HEK293 (cell line): ENCODE results near the gene TVP23C.

Experiments used
- CTCF ChIA-PET: fragments of 350-600 bp; formaldehyde crosslinking; extraction: SDS; loops from one replicate; lab custom pipeline; 2021; ENCODE audit warnings: antibody characterized with exemption; lab: Yijun Ruan, JAX
- POLR2A ChIA-PET: fragments of 300-600 bp; formaldehyde crosslinking; extraction: SDS; loops from one replicate; lab custom pipeline; 2020; ENCODE audit warnings: antibody characterized with exemption, inconsistent platforms; lab: Yijun Ruan, JAX
- H3K27ac ChIP-seq: fragments of 200-500 bp; sonication (Bioruptor generic); 2 replicates; pipeline ENCODE4 v1.5.1; 2014; ENCODE audit warnings: low read depth, low read length, control low read depth, inconsistent platforms; ENCODE audit errors: extremely low read depth
- H3K36me3 ChIP-seq, 2 experiments: fragments of 200-500 bp in 1 of 2; sonication (Bioruptor generic) in 1 of 2; 1 replicate in 1 of 2; 2 replicates in 1 of 2; pipeline ENCODE4 v1.5.1; 2014 to 2017; ENCODE audit warnings: inconsistent platforms in 2 of 2, low read length in 2 of 2; ENCODE audit not compliant: control insufficient read depth in 2 of 2, insufficient read depth in 1 of 2
- H3K4me1 ChIP-seq: fragments of 200-500 bp; sonication (Bioruptor generic); 2 replicates; pipeline ENCODE4 v1.5.1; 2014; ENCODE audit warnings: mild to moderate bottlenecking, low read length, inconsistent platforms; ENCODE audit not compliant: control insufficient read depth, insufficient read depth
- H3K4me3 ChIP-seq: 2 replicates; pipeline ENCODE4 v1.5.1; 2011; ENCODE audit warnings: low read depth, mild to moderate bottlenecking, control low read depth, low read length, moderate library complexity
- H3K9me3 ChIP-seq: fragments of 200-500 bp; sonication (Bioruptor generic); 2 replicates; pipeline ENCODE4 v1.5.1; 2014; ENCODE audit warnings: low read depth, low read length, inconsistent platforms; ENCODE audit not compliant: control insufficient read depth, insufficient read depth
- GFI1B ChIP-seq: fragments of 450-650 bp; formaldehyde crosslinking; IDR thresholded peaks from 2 replicates; pipeline ENCODE4 v1.5.1; 2016; ENCODE audit warnings: missing biosample characterization, missing genetic modification characterization
- GLIS1 ChIP-seq: fragments of 450-650 bp; formaldehyde crosslinking; IDR thresholded peaks from 2 replicates; pipeline ENCODE4 v1.5.1; 2016; ENCODE audit warnings: missing biosample characterization, missing genetic modification characterization
- PRDM1 ChIP-seq: fragments of 450-650 bp; formaldehyde crosslinking; IDR thresholded peaks from 2 replicates; pipeline ENCODE4; 2016; ENCODE audit warnings: missing biosample characterization, missing genetic modification characterization
- PRDM10 ChIP-seq: fragments of 450-650 bp; formaldehyde crosslinking; IDR thresholded peaks from 2 replicates; pipeline ENCODE4 v1.5.1; 2016; ENCODE audit warnings: missing biosample characterization, missing genetic modification characterization
- WT1 ChIP-seq: fragments of 450-650 bp; formaldehyde crosslinking; IDR thresholded peaks from 2 replicates; pipeline ENCODE4 v1.5.1; 2016; ENCODE audit warnings: missing biosample characterization, missing genetic modification characterization
- ZFHX2 ChIP-seq: fragments of 450-650 bp; formaldehyde crosslinking; conservative IDR thresholded peaks from 2 replicates; pipeline ENCODE4 v1.5.1; 2016; ENCODE audit warnings: missing biosample characterization, missing genetic modification characterization
- ZNF19 ChIP-seq: fragments of 450-650 bp; formaldehyde crosslinking; IDR thresholded peaks from 2 replicates; pipeline ENCODE4; 2016; ENCODE audit warnings: missing biosample characterization, missing genetic modification characterization, low read depth
- ZNF335 ChIP-seq: fragments of 450-650 bp; formaldehyde crosslinking; conservative IDR thresholded peaks from 2 replicates; pipeline ENCODE4 v1.5.1; 2016; ENCODE audit warnings: missing biosample characterization, missing genetic modification characterization
- ZNF585B ChIP-seq: fragments of 450-650 bp; formaldehyde crosslinking; IDR thresholded peaks from 2 replicates; pipeline ENCODE4 v1.5.1; 2016; ENCODE audit warnings: missing biosample characterization, missing genetic modification characterization
- ZNF596 ChIP-seq: fragments of 450-650 bp; IDR thresholded peaks from 2 replicates; pipeline ENCODE4 v1.5.0; 2018; ENCODE audit warnings: missing biosample characterization, mild to moderate bottlenecking, missing genetic modification characterization, moderate library complexity
- TF ChIP-seq, protein P1 (sequence below): fragments of 450-650 bp; formaldehyde crosslinking; IDR thresholded peaks from 2 replicates; pipeline ENCODE4 v1.5.1; 2017; ENCODE audit warnings: missing biosample characterization, missing genetic modification characterization
- TF ChIP-seq, protein P2 (sequence below): fragments of 450-650 bp; formaldehyde crosslinking; IDR thresholded peaks from 2 replicates; pipeline ENCODE4 v1.5.1; 2016; ENCODE audit warnings: missing biosample characterization, missing genetic modification characterization

The TVP23C gene

GRCh38 chr17:15464231-15464985 is 98.9 kb downstream of the TVP23C start:
- CTCF ChIA-PET: interaction anchor here (1.1 to 2.2 kb wide), 2 partner anchors 10 to 39 kb away, joined by 3 to 8 read pairs; no protein-coding TSS in a partner anchor

DNA sequence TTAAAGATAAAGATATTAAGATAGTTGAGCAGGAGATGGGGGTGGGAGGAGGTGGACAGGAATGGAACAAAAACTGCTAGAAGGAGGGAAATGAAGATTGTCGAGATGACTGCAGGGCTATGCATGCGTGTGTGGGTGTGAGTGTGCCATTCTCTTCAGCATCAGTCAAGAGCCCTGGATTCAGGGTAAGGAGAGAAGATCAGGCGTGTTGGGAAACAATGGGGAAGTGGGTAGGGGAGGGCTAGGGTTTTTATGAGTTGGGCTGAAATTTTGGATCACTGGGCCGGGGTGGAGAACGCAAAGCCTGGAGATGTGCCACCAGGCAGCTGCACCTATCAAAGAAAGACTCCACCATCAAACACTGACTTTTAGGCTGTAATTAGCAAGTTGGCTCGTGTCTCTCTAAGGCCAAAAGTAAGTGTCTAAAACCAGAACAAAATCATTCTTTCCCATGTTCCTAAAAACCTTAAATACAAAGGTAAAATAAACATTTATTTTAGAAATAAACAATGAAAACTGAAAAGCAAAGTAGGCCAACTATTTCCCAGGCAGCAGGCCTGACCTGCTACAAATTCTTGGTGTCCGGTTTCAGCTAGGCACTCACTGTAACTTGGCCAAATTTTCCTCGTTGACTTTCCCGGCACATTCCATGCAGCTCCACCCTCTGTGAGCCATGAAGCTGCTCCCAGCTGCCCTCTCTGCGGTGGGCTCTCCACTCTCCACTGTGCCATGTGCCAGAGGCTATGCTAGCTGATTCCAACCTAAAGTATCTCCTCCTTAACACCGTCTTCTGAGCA is 100.1 kb downstream of the TVP23C start:
- Histone ChIP-seq H3K27ac (no peak overlapping the region), H3K9me3 (no peaks in the 10 kb centered on the region), H3K36me3 (peaks cover 0 to 5% of the 10 kb centered on the region in 2 experiments; a peak in 1 of 3 replicates), H3K4me3 (no peak overlapping the region), H3K4me1 (0 out of 2 replicates have a peak, but pooled peaks cover 6% of the 10 kb centered on the region)
- TF ChIP-seq, protein P1, sequence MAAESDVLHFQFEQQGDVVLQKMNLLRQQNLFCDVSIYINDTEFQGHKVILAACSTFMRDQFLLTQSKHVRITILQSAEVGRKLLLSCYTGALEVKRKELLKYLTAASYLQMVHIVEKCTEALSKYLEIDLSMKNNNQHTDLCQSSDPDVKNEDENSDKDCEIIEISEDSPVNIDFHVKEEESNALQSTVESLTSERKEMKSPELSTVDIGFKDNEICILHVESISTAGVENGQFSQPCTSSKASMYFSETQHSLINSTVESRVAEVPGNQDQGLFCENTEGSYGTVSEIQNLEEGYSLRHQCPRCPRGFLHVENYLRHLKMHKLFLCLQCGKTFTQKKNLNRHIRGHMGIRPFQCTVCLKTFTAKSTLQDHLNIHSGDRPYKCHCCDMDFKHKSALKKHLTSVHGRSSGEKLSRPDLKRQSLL (tag by site-specific recombination): no peak
- TF ChIP-seq WT1 (tag by site-specific recombination) (no peak), PRDM10 (0 out of 2 replicates have a peak, but pooled peaks have one; percentile 36), ZNF585B (no peak), ZNF335 (tag by site-specific recombination) (peak; percentile 55), ZNF596 (no peak), ZFHX2 (tag by site-specific recombination) (peak; percentile 25), GFI1B (no peak), GLIS1 (0 out of 2 replicates have a peak, but pooled peaks have one; percentile 18)
- TF ChIP-seq, protein P2, sequence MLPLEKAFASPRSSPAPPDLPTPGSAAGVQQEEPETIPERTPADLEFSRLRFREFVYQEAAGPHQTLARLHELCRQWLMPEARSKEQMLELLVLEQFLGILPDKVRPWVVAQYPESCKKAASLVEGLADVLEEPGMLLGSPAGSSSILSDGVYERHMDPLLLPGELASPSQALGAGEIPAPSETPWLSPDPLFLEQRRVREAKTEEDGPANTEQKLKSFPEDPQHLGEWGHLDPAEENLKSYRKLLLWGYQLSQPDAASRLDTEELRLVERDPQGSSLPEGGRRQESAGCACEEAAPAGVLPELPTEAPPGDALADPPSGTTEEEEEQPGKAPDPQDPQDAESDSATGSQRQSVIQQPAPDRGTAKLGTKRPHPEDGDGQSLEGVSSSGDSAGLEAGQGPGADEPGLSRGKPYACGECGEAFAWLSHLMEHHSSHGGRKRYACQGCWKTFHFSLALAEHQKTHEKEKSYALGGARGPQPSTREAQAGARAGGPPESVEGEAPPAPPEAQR (tag by site-specific recombination): no peak
- POLR2A ChIA-PET: no interaction called here
- CTCF ChIA-PET: interaction anchor here (0.7 to 2.2 kb wide), 4 partner anchors 9 to 90 kb away, joined by 3 to 8 read pairs (median 3); no protein-coding TSS in a partner anchor

More at GRCh38 chr17:15464231-15464985, 98.9 kb downstream of the TVP23C start:
- H3K27ac ChIP-seq: no peak overlapping the region
- 0 out of 2 replicates have a peak, but pooled peaks cover 6% of the 10 kb centered on the region for H3K4me1 ChIP-seq
- POLR2A ChIA-PET: no interaction called here
- peaks cover 0 to 5% of the 10 kb centered on the region in 2 experiments; a peak in 1 of 3 replicates for H3K36me3 ChIP-seq
- 0 out of 2 replicates have a peak, but pooled peaks have one; percentile 23 for TF ChIP-seq PRDM1 (tag by site-specific recombination)
- TF ChIP-seq PRDM10: peak; percentile 56
- no peak for TF ChIP-seq ZNF19 (tag by site-specific recombination)
- H3K9me3 ChIP-seq: no peaks in the 10 kb centered on the region
- no peak overlapping the region for H3K4me3 ChIP-seq
